Stimulated activated CD4-positive, alpha-beta T cell treated with anti-CD3 and anti-CD28 coated beads, Interleukin-15, amount 100 ng/mL, for 24 hours (primary cell): ENCODE results near the gene GXYLT2.
"Not testable (repeated sequence)": the region's sequence is repeated elsewhere in the genome, so short reads cannot be mapped to it uniquely, and the experiment has no call there.

Experiments used
- DNase-seq: peaks from one replicate; pipeline ENCODE4 v3.0.0-alpha.2; 2020

Gene GXYLT2

GRCh38 chr3:72894976-72895552, 7.2 kb downstream of the GXYLT2 start:
- DNase-seq = no peak

DNA sequence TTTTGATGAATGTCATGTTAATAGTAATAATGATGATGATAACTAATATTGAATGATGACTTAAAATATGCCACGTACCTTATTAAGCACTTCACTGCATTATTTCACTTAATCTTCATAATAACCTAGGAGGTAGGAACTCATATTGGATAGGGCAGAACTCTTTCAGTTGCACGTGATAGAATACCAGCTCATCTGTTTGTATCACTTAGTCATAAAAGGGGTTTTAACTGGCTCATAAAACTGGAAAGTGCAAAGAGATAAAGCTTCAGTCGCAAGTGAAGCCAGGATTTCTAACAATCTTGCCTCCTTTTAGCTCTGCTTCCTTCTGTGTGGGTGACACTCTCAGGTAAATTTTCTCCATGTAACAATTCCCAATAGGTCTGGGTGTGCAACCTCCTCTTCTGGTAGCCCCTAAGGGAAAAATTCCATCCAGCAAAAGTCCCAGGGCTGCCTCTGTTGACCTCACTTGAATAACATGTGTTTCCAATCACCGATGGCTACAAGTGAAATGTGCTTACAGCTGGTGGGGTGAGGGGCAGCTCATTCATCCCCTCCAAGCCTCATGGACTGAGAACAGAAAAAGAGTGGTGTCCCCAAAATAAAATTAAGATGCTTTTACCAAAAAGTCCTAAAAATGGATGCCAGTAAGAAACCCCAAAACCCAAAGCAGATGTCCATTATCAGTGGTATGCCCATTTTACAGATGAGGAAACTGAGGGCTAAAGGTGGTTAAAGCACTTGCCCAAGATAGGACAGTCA, 9.3 kb downstream of the GXYLT2 start:
- DNase-seq = no peak

- DNase-seq = no peak
Measured at GRCh38 chr3:72897758-72898007, 9.8 kb downstream of the GXYLT2 start.

DNA sequence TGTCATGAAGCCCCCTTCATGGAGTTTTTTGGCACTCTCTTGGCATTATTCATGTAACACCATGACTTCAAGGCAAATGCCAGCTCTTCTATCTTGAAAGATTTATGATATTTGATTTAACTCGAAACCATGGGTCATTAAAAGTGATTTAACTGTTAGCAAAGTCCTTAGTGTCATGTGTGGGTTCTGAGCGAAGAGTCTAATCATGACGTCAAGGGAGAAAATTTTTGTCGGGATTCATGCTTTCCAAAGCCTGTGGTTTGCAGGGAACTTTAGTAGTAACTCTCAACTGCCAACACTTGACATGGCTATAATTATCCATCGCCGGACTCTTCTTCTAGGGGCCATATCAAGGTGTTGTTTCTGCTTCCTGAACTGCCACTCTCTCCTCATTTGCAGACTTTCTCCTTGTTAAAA, 11.5 kb downstream of the GXYLT2 start:
- DNase-seq = no peak

DNA sequence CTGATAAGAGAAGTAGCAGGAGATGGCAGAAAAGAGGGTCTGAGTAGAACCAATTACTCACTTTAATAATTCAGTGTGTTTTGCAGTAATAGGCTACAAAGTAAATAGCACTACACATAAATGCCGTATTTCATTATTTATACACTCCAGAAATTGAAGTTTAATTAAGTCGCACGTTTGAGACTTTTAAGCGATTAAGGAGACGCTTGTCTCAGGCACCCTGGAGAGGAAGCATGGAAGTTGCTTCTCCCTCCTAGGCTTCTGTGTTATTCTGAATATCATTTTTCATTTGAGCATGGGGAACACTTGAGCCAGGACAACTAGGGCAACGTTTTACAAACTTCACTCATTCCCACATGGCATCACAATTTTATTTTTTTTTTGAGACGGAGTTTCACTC, 12.2 kb downstream of the GXYLT2 start:
- no peak for DNase-seq

GRCh38 chr3:72901840-72902239, 14.0 kb downstream of the GXYLT2 start:
- no peak for DNase-seq

DNA sequence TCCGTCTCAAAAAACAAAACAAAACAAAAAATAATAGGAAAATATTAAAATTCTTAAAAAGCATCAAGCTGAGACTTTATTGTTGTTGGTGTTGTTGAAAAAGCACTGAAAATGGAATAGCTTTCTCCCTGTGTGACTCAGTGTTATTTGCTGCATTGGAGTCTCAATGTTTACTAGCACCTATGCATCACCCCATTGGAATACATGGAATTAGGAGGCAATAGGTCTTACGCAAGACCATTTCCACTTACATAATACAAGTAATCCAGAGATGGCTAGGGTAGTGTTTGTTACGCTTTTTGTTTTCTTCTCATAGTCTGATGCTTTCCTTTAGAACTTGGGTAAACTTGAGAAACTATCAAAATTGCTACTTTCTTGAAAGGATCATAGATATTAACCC, 15.2 kb downstream of the GXYLT2 start:
- DNase-seq = no peak

DNA sequence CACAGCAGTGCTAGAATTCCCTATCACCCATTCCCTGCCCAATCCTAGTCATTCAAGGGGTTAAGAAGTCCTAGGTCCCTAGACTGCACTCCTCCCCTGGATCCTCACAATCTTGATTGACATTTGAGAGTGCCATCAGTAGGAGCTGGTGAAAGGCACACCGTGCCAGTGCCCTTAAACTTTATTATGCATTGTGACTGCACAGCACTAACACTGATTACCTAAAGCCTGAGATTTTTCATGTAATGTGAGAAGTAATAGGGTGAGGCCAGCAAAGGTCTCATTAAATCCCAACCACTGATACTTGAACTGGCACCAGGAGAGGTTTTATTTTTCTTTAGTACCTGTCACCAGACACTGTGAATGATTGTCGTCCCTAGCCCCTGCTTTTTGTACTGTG, 16.3 kb downstream of the GXYLT2 start:
- no peak for DNase-seq

DNA sequence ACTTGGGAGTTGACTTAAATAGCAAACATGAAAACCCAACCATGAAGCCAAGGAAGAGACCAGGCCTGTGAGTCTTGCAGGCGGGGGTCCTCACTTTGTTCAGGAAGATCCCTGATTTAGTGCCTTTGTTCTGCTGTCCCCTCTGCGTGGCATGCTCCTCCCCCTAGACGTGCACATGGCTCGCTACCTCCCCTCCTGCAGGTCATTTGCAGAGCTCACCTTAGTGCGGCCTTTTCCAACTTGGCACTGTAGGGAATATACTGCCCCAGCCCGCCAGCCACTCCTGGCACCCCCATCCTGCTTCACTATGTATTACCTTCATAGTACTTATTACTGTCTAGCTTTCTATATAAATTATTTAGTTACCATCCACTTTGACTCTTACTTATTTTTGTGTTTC, 18.3 kb downstream of the GXYLT2 start:
- DNase-seq = no peak

GRCh38 chr3:72907131-72907711, 19.4 kb downstream of the GXYLT2 start:
- DNase-seq = no peak

DNA sequence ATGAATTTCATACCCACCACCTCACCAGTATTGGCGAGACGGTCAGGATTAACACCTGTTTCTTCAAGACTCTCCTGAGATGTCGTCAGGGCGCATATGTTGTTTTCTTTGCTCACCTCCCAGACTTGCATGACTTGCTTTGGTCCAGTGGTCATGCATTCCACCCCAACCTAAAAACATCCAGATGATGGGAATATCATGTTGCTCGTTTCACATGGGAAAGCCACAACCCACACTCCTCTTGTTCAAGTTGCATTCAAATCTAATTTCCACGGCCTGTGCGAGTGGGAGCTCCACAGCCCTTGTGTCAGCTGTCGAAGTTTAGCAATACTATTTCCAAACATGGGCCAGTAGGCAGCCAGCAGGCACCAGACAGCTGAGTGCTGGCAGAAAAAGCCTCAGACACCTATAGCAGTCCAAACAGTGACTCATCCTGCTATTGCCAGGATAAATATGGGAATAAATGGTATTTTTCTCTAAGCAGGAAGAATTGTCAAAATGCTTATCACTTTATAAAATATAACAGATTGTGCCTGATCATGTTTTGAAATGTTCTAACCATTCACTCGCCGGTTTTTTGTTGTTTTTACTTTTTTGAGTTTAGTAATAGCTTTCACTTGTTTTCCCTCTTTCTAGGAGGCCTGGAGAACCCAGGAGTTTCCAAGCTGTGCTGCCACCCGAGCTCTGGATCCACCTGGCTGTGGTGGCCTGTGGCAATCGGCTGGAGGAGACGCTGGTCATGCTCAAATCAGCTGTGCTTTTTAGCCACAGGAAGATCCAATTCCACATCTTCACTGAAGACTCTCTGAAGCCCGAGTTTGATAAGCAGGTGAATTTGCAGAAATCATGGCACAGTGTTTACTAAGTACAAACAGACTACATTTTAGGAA, 20.1 kb downstream of the GXYLT2 start:
- no peak for DNase-seq

DNA sequence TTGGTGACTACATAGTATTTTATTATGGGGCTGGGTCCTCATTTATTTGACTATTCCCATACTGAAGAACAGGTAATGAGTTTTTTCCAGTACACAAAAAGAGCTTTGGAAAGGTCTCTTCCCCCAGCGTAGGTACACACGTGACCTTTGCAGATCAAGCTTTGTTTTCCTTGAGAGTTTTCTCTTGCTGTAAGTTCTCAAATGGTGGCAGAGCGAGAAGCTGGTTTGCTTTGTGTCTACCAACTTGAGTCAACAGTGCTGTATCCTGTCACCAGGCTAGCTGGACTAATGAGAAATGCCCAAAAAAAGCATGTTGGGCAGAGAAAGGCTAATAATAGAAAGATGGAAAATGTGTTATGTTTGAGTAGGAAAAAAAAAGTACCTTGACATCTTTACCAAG, 21.7 kb downstream of the GXYLT2 start:
- DNase-seq = no peak

- no peak for DNase-seq
Measured at GRCh38 chr3:72912532-72912931, 24.7 kb downstream of the GXYLT2 start.

- DNase-seq = no peak
Measured at GRCh38 chr3:72914383-72914782, 26.5 kb downstream of the GXYLT2 start.

DNA sequence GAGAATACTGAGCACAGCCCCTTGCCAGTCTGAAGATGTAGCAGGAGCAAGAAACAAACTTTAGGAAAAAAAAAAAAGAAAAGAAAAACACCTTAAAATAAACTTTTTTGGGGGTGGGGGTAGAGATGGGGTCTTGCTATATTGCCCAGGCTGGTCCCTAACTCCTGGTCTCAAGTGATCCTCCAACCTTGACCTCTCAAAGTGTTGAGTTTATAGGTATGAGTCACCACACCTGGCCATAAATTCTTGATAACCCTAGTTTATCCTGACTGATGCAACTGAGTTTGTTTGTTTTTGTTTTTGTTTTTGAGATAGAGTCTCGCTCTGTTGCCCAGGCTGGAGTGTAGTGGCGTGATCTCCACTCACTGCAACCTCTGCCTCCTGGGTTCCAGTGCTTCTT, 28.4 kb downstream of the GXYLT2 start:
- no peak for DNase-seq

DNA sequence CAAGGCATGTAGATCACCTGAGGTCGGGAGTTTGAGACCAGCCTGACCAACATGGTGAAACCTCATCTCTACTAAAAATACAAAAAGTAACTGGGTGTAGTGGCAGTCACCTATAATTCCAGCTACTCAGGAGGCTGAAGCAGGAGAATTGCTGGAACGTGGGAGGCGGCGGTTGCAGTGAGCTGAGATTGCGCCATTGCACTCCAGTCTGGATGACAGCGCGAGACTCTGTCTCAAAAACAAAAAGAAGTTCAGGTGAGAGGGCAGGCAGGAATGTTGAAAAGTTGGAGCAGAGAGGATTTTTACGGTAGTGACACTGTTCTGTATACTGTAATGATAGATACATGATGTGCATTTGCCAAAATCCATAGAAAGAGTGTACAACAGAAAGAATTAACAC, 31.7 kb downstream of the GXYLT2 start:
- DNase-seq = no peak

DNA sequence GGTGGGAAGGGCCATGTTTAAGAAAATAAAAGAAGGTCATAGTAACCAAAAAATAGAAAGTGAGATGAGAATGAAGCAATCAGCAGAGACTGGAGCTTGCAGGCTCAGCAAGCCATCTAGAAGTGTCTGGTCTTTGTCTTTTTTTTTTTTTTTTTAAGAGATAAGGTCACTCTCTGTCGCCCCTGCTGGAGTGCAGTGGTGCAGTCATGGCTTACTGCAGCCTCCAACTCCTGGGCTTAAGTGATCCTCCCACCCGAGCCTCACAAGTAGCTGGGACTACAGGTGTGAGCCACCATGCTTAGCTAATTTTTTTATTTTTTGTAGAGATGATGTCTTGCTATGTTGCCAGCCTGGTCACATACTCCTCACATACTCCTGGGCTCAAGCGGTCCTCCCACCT, 36.2 kb downstream of the GXYLT2 start:
- DNase-seq = peak; percentile 23

DNA sequence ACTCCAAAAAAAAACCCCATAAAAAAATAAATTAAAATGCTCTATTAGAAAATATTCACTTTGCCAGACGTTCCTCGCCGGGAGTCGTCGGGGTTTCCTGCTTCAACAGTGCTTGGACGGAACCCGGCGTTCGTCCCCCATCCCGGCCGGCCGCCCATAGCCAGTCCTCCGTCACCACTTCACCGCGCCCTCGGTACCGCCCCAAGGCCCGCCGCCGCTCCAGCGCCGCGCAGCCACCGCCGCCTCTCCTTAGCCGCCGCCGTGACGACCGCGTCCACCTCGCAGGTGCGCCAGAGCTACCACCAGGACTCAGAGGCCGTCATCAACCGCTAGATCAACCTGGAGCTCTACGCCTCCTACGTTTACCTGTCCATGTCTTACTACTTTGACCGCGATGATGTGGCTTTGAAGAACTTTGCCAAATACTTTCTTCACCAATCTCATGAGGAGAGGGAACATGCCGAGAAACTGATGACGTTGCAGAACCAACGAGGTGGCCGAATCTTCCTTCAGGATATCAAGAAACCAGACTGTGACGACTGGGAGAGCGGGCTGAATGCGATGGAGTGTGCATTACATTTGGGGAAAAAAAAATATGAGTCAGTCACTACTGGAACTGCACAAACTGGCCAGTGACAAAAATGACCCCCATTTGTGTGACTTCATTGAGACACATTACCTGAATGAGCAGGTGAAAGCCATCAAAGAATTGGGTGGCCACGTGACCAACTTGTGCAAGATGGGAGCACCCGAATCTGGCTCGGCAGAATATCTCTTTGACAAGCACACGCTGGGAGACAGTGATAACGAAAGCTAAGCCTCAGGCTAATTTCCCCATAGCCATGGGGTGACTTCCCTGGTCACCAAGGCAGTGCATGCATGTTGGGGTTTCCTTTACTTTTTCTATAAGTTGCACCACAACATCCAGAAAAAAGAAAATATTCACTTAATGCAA, 41.2 kb downstream of the GXYLT2 start:
- DNase-seq = not testable (repeated sequence)

GRCh38 chr3:72930754-72931153, 42.9 kb downstream of the GXYLT2 start:
- no peak for DNase-seq

GRCh38 chr3:72932416-72932815, 44.6 kb downstream of the GXYLT2 start:
- DNase-seq = no peak

DNA sequence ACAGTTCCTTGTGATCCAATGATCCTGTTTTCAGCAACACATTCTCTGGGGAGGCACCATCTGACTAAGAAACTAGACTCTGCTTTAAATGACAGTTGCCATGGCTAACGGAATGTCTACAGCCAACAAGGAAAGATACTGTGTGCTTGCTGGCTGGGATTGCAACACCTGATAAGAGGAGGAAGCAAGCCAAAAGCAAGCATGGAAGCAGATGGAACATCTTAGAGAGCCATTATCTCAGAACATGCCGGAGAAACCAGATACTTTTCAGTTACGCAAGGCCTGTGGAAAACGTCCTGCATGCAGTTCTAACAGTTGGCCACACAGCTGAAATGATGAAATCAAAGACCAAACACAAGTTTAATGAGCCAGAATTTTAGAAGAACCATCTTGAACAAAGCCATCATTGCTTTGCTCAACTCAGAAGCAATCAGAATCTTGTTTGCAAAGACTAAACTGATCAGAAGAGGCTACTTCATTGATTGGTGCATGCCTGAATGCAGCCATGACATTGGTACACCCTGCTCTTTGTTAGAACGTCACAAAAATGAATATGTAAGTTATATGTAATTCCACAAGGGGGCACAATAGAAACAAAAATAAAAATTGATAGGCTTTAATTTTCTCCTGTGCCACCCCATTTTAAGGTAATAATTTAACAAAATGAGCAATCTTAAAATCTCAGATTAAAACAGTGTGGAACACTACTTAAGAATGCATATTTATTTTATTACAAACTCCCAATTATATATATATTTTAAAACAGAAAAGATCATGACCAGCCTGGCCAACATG, 50.8 kb downstream of the GXYLT2 start:
- peak; percentile 18 for DNase-seq

- no peak for DNase-seq
Measured at GRCh38 chr3:72941245-72941644, 53.4 kb downstream of the GXYLT2 start.
